ENCODE measurements around the gene NSMF. TPM values are rescaled to one million over a fixed set of nuclear protein-coding genes. Genes with fewer than 3 reads are reported as not detected.

NSMF gene
- total RNA-seq, 120 experiments from 2014 or later, result 113 to 445 (median 234) TPM

Small RNAs within 50 kb of the gene (microRNA-seq; reads per million reads assigned to microRNA genes)
- gene MIR7114, result 0.89 to 12.4 (median 3.7) reads per million in 43 experiments

Other genes starting within 250 kb of the NSMF start
- 100 to 1,000 TPM in 8 of 120 experiments, 10 to 100 TPM in 112; 32.4 to 114 (median 78.0) TPM for gene RNF208, start 237.1 kb downstream of the NSMF start, total RNA-seq
- gene CYSRT1, start 234.2 kb downstream of the NSMF start, total RNA-seq, result 1 to 10 TPM in 46 of 120 experiments, under 1 TPM in 59, not detected in 15; 0.41 to 2.6 (median 0.91) TPM
- under 1 TPM in 1 of 120 experiments, not detected in 119; 0.26 TPM for gene RNF224, start 231.8 kb downstream of the NSMF start, total RNA-seq
- under 1 TPM in 13 of 120 experiments, not detected in 107; 0.21 to 0.59 (median 0.28) TPM for gene SLC34A3, start 228.4 kb downstream of the NSMF start, total RNA-seq
- 100 to 1,000 TPM; 132 to 331 (median 230) TPM for gene TUBB4B, start 218.0 kb downstream of the NSMF start, total RNA-seq
- not detected for gene STPG3, start 208.0 kb downstream of the NSMF start, total RNA-seq
- gene NELFB, start 204.0 kb downstream of the NSMF start, total RNA-seq, result 100 to 1,000 TPM in 1 of 120 experiments, 10 to 100 TPM in 119; 50.4 to 106 (median 64.4) TPM
- 1 to 10 TPM in 106 of 120 experiments, under 1 TPM in 14; 0.75 to 5.2 (median 1.7) TPM for gene TOR4A, start 181.6 kb downstream of the NSMF start, total RNA-seq
- gene NRARP, start 157.1 kb downstream of the NSMF start, total RNA-seq, result 10 to 100 TPM in 47 of 120 experiments, 1 to 10 TPM in 73; 4.6 to 17.2 (median 9.3) TPM
- 10 to 100 TPM; 22.2 to 94.1 (median 36.5) TPM for gene EXD3, start 36.2 kb downstream of the NSMF start, total RNA-seq
- 10 to 100 TPM in 110 of 120 experiments, 1 to 10 TPM in 10; 7.0 to 34.3 (median 16.0) TPM for gene NOXA1, start 35.9 kb downstream of the NSMF start, total RNA-seq
- gene ENTPD8, start 18.0 kb downstream of the NSMF start, total RNA-seq, result under 1 TPM in 5 of 120 experiments, not detected in 115; 0.18 to 0.43 (median 0.25) TPM
- gene PNPLA7, start 91.1 kb upstream of the NSMF start, total RNA-seq, result 10 to 100 TPM; 13.3 to 53.7 (median 30.5) TPM
- gene MRPL41, start 92.5 kb upstream of the NSMF start, total RNA-seq, result 100 to 1,000 TPM in 88 of 120 experiments, 10 to 100 TPM in 32; 66.9 to 190 (median 109) TPM
- 10 to 100 TPM; 29.0 to 72.8 (median 45.7) TPM for gene DPH7, start 119.6 kb upstream of the NSMF start, total RNA-seq
- 10 to 100 TPM; 13.5 to 30.5 (median 23.8) TPM for gene ZMYND19, start 131.2 kb upstream of the NSMF start, total RNA-seq
- 10 to 100 TPM; 14.9 to 48.4 (median 31.8) TPM for gene ARRDC1, start 146.4 kb upstream of the NSMF start, total RNA-seq
- 100 to 1,000 TPM in 28 of 120 experiments, 10 to 100 TPM in 92; 47.9 to 151 (median 85.0) TPM for gene EHMT1, start 159.7 kb upstream of the NSMF start, total RNA-seq

Data from dorsolateral prefrontal cortex (tissue), 118 donors.